ENCODE results near the gene MED16.

GRCh38 chr19:902093-902370 lies 9.0 kb upstream of the MED16 start:
- TF ChIP-seq CTCF (IDR thresholded peaks at IDR 0.05) (no peak), POLR2A (IDR thresholded peaks at IDR 0.05; ENCODE audit: low read depth) (no peak), POLR2AphosphoS5 (IDR thresholded peaks at IDR 0.05) (no peak)
